ENCODE results near the gene PC. TPM values are rescaled to one million over a fixed set of nuclear protein-coding genes. Genes with fewer than 3 reads are reported as not detected.

The PC gene
- total and polyA plus RNA-seq, 9 of the 15 experiments (the other 6 are each of a cell fraction or from before 2014, with no cell fraction given) = 0.94 to 38.0 (median 8.7) TPM

- TF ChIP-seq KLF1 (tag; IDR thresholded peaks at IDR 0.05) = no peak
- TF ChIP-seq, protein P1, sequence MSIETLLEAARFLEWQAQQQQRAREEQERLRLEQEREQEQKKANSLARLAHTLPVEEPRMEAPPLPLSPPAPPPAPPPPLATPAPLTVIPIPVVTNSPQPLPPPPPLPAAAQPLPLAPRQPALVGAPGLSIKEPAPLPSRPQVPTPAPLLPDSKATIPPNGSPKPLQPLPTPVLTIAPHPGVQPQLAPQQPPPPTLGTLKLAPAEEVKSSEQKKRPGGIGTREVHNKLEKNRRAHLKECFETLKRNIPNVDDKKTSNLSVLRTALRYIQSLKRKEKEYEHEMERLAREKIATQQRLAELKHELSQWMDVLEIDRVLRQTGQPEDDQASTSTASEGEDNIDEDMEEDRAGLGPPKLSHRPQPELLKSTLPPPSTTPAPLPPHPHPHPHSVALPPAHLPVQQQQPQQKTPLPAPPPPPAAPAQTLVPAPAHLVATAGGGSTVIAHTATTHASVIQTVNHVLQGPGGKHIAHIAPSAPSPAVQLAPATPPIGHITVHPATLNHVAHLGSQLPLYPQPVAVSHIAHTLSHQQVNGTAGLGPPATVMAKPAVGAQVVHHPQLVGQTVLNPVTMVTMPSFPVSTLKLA (conservative IDR thresholded peaks at IDR 0.05) = peak; percentile 30 to 71; a peak in 1 of 4 replicates
- TF ChIP-seq NEUROD1 (IDR thresholded peaks at IDR 0.05; ENCODE audit: borderline replicate concordance, low read depth, low read length, partially characterized antibody) = peak; percentile 10
- TF ChIP-seq MYC (IDR thresholded peaks at IDR 0.05; ENCODE audit: low read depth, low read length) = peak; percentile 58
- TF ChIP-seq MYC (CRISPR knock-in tag; IDR thresholded peaks at IDR 0.05; ENCODE audit: borderline replicate concordance, low read depth) = no peak
- no peak for TF ChIP-seq SMARCA5 (IDR thresholded peaks at IDR 0.05)
- 0 out of 2 replicates have a peak, but pooled peaks have one; percentile 58 for TF ChIP-seq ERF (CRISPR knock-in tag; IDR thresholded peaks at IDR 0.05)
- peak; percentile 89 for TF ChIP-seq POLR2H (tag; IDR thresholded peaks at IDR 0.05; ENCODE audit: low read depth)
- 0 out of 2 replicates have a peak, but pooled peaks have one; percentile 3 for TF ChIP-seq CEBPG (CRISPR knock-in tag; IDR thresholded peaks at IDR 0.05)
- no peak for TF ChIP-seq CEBPG (tag; conservative IDR thresholded peaks at IDR 0.05 in 1 of 2, IDR thresholded peaks at IDR 0.05 in 1 of 2)
- TF ChIP-seq CREB1 (IDR thresholded peaks at IDR 0.05) = no peak; the same call in 1 of the 2 replicates
- TF ChIP-seq CREB1 (CRISPR knock-in tag; IDR thresholded peaks at IDR 0.05) = 0 out of 2 replicates have a peak, but pooled peaks have one; percentile 17
- TF ChIP-seq, protein P2, sequence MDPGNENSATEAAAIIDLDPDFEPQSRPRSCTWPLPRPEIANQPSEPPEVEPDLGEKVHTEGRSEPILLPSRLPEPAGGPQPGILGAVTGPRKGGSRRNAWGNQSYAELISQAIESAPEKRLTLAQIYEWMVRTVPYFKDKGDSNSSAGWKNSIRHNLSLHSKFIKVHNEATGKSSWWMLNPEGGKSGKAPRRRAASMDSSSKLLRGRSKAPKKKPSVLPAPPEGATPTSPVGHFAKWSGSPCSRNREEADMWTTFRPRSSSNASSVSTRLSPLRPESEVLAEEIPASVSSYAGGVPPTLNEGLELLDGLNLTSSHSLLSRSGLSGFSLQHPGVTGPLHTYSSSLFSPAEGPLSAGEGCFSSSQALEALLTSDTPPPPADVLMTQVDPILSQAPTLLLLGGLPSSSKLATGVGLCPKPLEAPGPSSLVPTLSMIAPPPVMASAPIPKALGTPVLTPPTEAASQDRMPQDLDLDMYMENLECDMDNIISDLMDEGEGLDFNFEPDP (CRISPR knock-in tag; IDR thresholded peaks at IDR 0.05) = no peak; the same call in 1 of the 2 replicates
- no peak for TF ChIP-seq PTTG1 (tag; IDR thresholded peaks at IDR 0.05; ENCODE audit: low read depth)
- peak; percentile 86 for TF ChIP-seq ZC3H4 (CRISPR knock-in tag; IDR thresholded peaks at IDR 0.05; ENCODE audit: borderline replicate concordance)
- peak; percentile 55 for TF ChIP-seq ETV1 (tag; conservative IDR thresholded peaks at IDR 0.05; ENCODE audit: low read depth)
- no peak; the same call in 1 of the 2 replicates for TF ChIP-seq FOSL1 (tag; conservative IDR thresholded peaks at IDR 0.05)
- TF ChIP-seq ZNF583 (CRISPR knock-in tag; IDR thresholded peaks at IDR 0.05) = 0 out of 2 replicates have a peak, but pooled peaks have one; percentile 70
- peak; percentile 93 for TF ChIP-seq RBFOX2 (IDR thresholded peaks at IDR 0.05; ENCODE audit: low read depth, low read length)
- TF ChIP-seq PHF8 (IDR thresholded peaks at IDR 0.05; ENCODE audit: borderline replicate concordance, low read length) = peak; percentile 90
- TF ChIP-seq THAP12 (CRISPR knock-in tag; IDR thresholded peaks at IDR 0.05) = peak; percentile 66
These were observed 102.3 kb downstream of the PC start (continued) for GRCh38 chr11:66855574-66856495.
